ENCODE results near the gene SLC35E1.

DNA sequence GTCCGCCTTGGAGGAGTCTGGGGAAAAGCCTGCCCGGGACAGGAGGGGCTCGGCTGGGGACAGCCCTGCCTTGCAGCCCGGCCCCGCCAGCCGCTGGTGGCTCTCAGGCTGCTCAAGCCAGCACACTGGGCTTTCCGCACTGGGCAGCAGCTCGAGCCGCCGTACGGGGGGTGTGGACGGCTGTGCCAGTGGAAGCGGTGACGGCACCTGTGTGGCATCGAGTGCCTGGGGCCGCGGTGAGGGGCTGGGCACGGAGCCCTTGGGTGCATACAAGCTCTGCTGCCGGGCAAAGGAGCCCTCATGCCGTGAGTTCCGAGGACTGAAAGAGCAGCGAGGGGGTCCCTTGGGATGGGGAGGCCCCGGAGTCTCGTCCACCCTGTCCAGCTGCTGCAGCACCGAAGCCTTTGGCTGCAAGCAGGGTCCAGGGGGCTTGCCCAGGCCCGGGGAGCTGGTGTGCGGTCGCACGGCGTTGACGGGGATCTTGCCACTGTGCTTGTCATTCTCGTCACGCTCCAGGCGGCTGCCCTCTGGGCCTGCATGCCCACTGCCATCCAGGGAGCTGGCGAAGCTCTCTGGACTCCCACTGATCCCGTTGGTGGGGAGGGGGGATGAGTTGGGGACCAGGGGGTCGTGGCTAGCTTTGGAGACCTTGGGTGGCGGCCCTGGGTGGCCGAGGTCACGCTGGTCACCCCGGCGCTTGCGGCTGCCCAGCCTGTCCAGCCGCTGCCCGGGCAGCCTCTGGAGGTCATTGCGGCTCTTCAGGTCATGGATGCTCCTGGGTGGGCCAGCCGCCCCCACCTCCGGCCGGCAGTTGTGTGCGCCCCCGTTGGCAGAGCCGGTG is 4.7 kb upstream of the SLC35E1 start:
- TF ChIP-seq POLR2A (IDR thresholded peaks at IDR 0.05) = no peak
- TF ChIP-seq, protein P1, sequence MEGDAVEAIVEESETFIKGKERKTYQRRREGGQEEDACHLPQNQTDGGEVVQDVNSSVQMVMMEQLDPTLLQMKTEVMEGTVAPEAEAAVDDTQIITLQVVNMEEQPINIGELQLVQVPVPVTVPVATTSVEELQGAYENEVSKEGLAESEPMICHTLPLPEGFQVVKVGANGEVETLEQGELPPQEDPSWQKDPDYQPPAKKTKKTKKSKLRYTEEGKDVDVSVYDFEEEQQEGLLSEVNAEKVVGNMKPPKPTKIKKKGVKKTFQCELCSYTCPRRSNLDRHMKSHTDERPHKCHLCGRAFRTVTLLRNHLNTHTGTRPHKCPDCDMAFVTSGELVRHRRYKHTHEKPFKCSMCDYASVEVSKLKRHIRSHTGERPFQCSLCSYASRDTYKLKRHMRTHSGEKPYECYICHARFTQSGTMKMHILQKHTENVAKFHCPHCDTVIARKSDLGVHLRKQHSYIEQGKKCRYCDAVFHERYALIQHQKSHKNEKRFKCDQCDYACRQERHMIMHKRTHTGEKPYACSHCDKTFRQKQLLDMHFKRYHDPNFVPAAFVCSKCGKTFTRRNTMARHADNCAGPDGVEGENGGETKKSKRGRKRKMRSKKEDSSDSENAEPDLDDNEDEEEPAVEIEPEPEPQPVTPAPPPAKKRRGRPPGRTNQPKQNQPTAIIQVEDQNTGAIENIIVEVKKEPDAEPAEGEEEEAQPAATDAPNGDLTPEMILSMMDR (IDR thresholded peaks at IDR 0.05) = no peak
